HFFc6 (cell line): ENCODE measurements around the gene SLC4A1AP. TPM values are rescaled to one million over a fixed set of nuclear protein-coding genes. Genes with fewer than 3 reads are reported as not detected.
"Not testable (repeated sequence)": the region's sequence is repeated elsewhere in the genome, so short reads cannot be mapped to it uniquely, and the experiment has no call there.

ENCODE experiments used
- DNase-seq: peaks from one replicate; pipeline ENCODE4 v3.0.0-alpha.2; 2018
- H3K27ac Mint-ChIP-seq: 2 replicates; pipeline ENCODE4 v1.8.0; 2020; ENCODE audit warnings: mild to moderate bottlenecking, mixed read lengths
- H3K27me3 Mint-ChIP-seq: 2 replicates; pipeline ENCODE4 v1.8.0; 2021; ENCODE audit warnings: mild to moderate bottlenecking, moderate library complexity, mixed read lengths; ENCODE audit not compliant: insufficient read depth
- H3K36me3 Mint-ChIP-seq: 2 replicates; pipeline ENCODE4 v1.8.0; 2021; ENCODE audit warnings: low read depth, mixed read lengths
- H3K4me1 Mint-ChIP-seq: 2 replicates; pipeline ENCODE4 v1.8.0; 2020; ENCODE audit warnings: low read depth, mixed read lengths
- H3K4me3 Mint-ChIP-seq: 2 replicates; pipeline ENCODE4 v1.8.0; 2020; ENCODE audit warnings: mild to moderate bottlenecking, moderate library complexity, mixed read lengths
- H3K9me3 Mint-ChIP-seq: 2 replicates; pipeline ENCODE4 v1.8.0; 2020; ENCODE audit warnings: mild to moderate bottlenecking, mixed read lengths
- CTCF ChIP-seq: fragments of 200-600 bp; sonication (generic); IDR thresholded peaks from 2 replicates; pipeline ENCODE4 v1.5.0; 2021; ENCODE audit warnings: antibody characterized with exemption, mild to moderate bottlenecking
- total RNA-seq, 6 experiments: library from RNA; stranded (reverse); fragmentation: NEBNext Ultra II Directional; extraction: Animal tissue kit (Norgen Biotek cat#: 25700); gene quantifications; 2 replicates in 1 of 6; 3 replicates in 5 of 6; pipeline ENCODE4 v1.2.3, GENCODE V29; 2021

The SLC4A1AP gene
- total RNA-seq, 6 experiments from 2014 or later, result 23.0 to 27.1 (median 24.5) TPM

DNA sequence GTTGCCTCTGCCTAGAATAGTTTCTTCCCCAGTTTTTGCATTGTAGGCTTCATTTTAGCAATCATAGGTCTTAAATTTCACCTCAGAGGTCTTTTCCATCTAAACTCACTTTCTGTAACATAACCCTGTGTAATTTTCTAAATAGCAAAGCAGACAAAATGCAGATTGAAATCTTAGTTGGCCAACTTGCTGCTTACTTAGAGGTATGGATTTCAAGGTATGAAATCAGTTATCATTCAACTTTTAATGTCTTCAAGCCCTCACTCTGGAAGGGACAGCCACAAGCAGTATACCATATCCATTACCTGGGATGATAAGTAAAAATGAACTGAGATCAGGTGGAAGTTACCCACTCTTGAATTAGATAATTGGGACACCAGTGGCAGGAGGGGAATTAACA lies 38.7 kb upstream of the SLC4A1AP start:
- H3K27ac Mint-ChIP-seq, result no peak overlapping the region; the same call in 1 of the 2 replicates
- H3K27me3 Mint-ChIP-seq, result peaks cover 2% of the 10 kb centered on the region; the same call in 1 of the 2 replicates
- H3K4me1 Mint-ChIP-seq, result peaks cover 40% of the 10 kb centered on the region
- DNase-seq, result no peak
- H3K9me3 Mint-ChIP-seq, result no peaks in the 10 kb centered on the region
- peaks cover 47% of the 10 kb centered on the region for H3K36me3 Mint-ChIP-seq
- TF ChIP-seq CTCF, result no peak
- H3K4me3 Mint-ChIP-seq, result no peak overlapping the region

GRCh38 chr2:27626323-27626722 lies 37.4 kb upstream of the SLC4A1AP start:
- H3K36me3 Mint-ChIP-seq, result peaks cover 44% of the 10 kb centered on the region
- not testable (repeated sequence) for DNase-seq, H3K27me3 Mint-ChIP-seq, H3K4me3 Mint-ChIP-seq, H3K27ac Mint-ChIP-seq, H3K9me3 Mint-ChIP-seq
- peaks cover 44% of the 10 kb centered on the region for H3K4me1 Mint-ChIP-seq

- DNase-seq, H3K27ac Mint-ChIP-seq, H3K4me3 Mint-ChIP-seq, H3K27me3 Mint-ChIP-seq, H3K9me3 Mint-ChIP-seq: not testable (repeated sequence)
- H3K36me3 Mint-ChIP-seq, result peaks cover 44% of the 10 kb centered on the region
- peaks cover 38% of the 10 kb centered on the region for H3K4me1 Mint-ChIP-seq
Measured at GRCh38 chr2:27626921-27627320, 36.8 kb upstream of the SLC4A1AP start.

- no peaks in the 10 kb centered on the region for H3K9me3 Mint-ChIP-seq
- H3K4me3 Mint-ChIP-seq, result no peak overlapping the region
- no peak overlapping the region for H3K27ac Mint-ChIP-seq
- peaks cover 2% of the 10 kb centered on the region; the same call in 1 of the 2 replicates for H3K27me3 Mint-ChIP-seq
- H3K36me3 Mint-ChIP-seq, result peaks cover 45% of the 10 kb centered on the region
- no peak for TF ChIP-seq CTCF
- peaks cover 26% of the 10 kb centered on the region for H3K4me1 Mint-ChIP-seq
- DNase-seq, result peak; percentile 91
Measured at GRCh38 chr2:27627963-27628766, 35.5 kb upstream of the SLC4A1AP start.

GRCh38 chr2:27628767-27629709 lies 34.7 kb upstream of the SLC4A1AP start, which contains the start of the genes CCDC121 and GPN1:
CCDC121 (minus strand) TSS chr2:27629012; CDS start chr2:27627799, 1,213 bp downstream.
GPN1 (plus strand) TSS chr2:27629050; CDS start chr2:27629059, 9 bp downstream.
- H3K27ac Mint-ChIP-seq, result no peak within 1 kb of the TSS
- no peak for TF ChIP-seq CTCF
- no peak within 1 kb of the TSS for H3K4me3 Mint-ChIP-seq
- H3K36me3 Mint-ChIP-seq, result peaks cover 44% of the 10 kb centered on the region
- peaks cover 17% of the 10 kb centered on the region for H3K4me1 Mint-ChIP-seq
- no peaks in the 10 kb centered on the region for H3K9me3 Mint-ChIP-seq
- peak; percentile 95 for DNase-seq
- H3K27me3 Mint-ChIP-seq, result peaks cover 2% of the 10 kb centered on the region; the same call in 1 of the 2 replicates

- peaks cover 45% of the 10 kb centered on the region for H3K36me3 Mint-ChIP-seq
- H3K4me1 Mint-ChIP-seq, DNase-seq, H3K9me3 Mint-ChIP-seq, H3K27me3 Mint-ChIP-seq, H3K27ac Mint-ChIP-seq: not testable (repeated sequence)
- H3K4me3 Mint-ChIP-seq, result peak overlapping the region; percentile 49; the same call in 1 of the 2 replicates
Measured at GRCh38 chr2:27630257-27630656, 33.4 kb upstream of the SLC4A1AP start.
